Measurements from ENCODE around the gene PHACTR3.

The PHACTR3 gene

DNA sequence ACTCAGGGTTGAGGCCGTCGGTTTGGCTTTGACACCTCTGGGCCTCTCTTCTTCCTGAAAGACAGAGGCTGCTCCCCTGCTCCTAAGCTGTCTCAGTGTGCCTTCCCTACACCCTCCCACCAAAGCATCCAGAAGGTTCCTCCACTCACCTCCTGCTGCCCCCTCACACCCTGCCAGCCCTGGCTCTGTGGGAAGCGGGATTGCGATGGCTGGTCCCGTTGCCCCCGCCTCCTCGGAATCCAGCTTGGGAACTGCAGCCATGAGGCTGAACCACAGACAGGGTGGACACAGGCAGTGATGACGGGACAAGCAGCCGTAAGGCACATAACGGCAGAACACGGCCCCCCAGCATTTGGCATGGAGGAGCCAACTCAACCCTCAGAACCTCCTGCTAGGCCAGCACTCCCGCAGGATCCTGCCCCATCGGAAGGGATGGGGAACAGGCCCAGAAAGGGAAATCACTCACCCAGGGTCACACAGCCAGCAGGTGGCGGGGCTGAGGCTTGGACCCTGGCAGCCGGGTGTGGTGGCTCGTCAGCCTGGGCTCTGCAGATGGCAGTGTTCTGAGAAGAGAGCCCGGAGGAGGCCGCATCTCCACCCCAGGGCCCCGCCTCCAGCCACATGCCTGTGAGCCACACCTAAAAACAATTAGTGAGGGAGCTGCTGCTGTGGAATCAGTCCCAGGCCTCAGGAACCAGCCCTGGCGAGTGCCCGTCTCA lies 139.6 kb downstream of the PHACTR3 start:
- Histone ChIP-seq H3K27ac (no peak overlapping the region), H3K4me3 (no peak overlapping the region)
- TF ChIP-seq, protein P1, sequence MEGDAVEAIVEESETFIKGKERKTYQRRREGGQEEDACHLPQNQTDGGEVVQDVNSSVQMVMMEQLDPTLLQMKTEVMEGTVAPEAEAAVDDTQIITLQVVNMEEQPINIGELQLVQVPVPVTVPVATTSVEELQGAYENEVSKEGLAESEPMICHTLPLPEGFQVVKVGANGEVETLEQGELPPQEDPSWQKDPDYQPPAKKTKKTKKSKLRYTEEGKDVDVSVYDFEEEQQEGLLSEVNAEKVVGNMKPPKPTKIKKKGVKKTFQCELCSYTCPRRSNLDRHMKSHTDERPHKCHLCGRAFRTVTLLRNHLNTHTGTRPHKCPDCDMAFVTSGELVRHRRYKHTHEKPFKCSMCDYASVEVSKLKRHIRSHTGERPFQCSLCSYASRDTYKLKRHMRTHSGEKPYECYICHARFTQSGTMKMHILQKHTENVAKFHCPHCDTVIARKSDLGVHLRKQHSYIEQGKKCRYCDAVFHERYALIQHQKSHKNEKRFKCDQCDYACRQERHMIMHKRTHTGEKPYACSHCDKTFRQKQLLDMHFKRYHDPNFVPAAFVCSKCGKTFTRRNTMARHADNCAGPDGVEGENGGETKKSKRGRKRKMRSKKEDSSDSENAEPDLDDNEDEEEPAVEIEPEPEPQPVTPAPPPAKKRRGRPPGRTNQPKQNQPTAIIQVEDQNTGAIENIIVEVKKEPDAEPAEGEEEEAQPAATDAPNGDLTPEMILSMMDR (IDR thresholded peaks at IDR 0.05) = no peak
- DNase-seq (ENCODE audit: low spot score) = no peak

DNA sequence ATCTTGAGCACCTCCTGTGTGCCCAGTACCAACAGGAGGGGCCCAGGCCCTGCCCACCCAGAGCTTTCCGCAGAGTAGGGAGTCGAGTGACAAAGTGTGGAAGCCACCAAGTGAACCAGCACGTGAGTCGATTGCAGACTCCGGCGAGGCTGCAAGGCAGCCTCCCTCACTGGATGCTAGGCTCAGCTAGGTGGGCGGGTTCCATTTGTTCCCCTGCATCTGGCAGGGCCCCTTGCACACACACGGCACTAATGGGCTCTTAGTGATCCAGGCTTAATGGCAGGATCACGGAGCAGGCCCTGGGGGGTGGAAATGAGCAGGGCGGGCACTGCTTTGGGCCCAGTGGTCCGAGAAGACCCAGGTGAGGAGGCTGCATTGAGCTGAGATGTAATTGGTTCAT lies 140.4 kb downstream of the PHACTR3 start:
- TF ChIP-seq, protein P1 (IDR thresholded peaks at IDR 0.05) = no peak
- H3K27ac ChIP-seq = no peak overlapping the region
- no peak for DNase-seq (ENCODE audit: low spot score)

DNA sequence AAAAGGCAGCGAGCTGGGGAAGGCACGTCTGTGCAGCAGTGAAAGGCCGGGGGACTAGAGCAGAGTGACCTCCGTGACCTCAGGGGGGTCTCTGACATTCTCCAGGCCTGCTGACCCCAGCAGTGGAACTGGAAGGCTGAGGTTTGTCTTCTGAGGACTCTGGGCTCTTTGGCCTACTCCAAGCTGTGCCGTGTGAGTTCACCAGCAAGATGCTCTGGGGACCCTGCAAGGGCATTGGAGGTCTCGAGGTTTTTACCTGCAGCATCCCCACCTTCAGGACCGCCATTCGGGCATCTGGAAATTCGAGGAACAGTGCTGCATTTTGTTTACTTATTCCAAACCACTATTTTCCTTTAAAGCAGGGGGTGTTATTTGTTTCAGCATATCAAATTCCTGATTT lies 140.9 kb downstream of the PHACTR3 start:
- DNase-seq (ENCODE audit: low spot score) = no peak
- H3K27ac ChIP-seq = no peak overlapping the region
- TF ChIP-seq, protein P1 (IDR thresholded peaks at IDR 0.05) = no peak

More for the DNA sequence above, 140.4 kb downstream of the PHACTR3 start:
- H3K4me3 ChIP-seq = no peak overlapping the region

DNA sequence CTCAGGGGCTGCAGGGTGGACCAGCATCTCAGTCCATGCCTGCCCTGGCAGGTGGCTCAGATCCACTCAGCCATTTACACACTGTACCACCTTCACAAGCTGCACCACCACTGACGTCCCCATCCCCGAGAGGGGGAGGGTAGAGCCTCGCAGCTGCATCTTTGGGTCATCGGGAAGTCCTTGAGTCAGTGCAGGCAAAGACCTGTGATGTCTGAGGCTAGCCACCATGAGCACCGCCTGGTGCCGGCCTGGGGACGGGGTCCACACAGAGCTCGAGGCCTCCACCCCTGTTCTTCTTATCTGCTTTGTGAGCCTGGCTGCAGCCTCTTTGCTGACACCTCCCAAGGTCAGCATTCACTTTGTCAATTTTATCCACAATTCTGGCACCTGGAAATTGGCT lies 141.4 kb downstream of the PHACTR3 start:
- TF ChIP-seq, protein P1 (IDR thresholded peaks at IDR 0.05) = no peak
- Histone ChIP-seq H3K27ac (no peak overlapping the region), H3K4me3 (no peak overlapping the region)
- DNase-seq (ENCODE audit: low spot score) = no peak

More for the DNA sequence above, 140.9 kb downstream of the PHACTR3 start:
- no peak overlapping the region for H3K4me3 ChIP-seq

DNA sequence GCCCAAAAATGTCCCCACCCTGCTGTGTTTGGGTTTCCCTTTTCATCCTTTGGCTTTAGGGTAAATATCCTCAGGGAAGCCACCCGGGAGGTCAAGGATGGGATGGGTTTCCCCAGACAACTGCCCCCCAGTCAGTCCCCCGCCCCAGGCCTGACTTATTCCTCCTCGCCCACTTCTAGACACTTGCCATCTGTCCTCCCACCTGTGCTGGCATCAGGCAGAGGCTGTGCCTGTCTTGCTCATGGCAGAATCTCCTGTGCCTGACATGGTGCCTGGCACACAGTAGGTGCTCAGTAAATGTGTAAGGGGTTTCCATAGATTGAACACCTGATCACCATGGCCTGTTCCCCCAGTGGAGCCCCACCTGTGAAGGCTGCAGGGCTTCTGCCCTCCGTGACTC lies 141.8 kb downstream of the PHACTR3 start:
- no peak overlapping the region for H3K27ac ChIP-seq
- DNase-seq (ENCODE audit: low spot score) = no peak
- no peak overlapping the region for H3K4me3 ChIP-seq
- TF ChIP-seq, protein P1 (IDR thresholded peaks at IDR 0.05) = no peak

DNA sequence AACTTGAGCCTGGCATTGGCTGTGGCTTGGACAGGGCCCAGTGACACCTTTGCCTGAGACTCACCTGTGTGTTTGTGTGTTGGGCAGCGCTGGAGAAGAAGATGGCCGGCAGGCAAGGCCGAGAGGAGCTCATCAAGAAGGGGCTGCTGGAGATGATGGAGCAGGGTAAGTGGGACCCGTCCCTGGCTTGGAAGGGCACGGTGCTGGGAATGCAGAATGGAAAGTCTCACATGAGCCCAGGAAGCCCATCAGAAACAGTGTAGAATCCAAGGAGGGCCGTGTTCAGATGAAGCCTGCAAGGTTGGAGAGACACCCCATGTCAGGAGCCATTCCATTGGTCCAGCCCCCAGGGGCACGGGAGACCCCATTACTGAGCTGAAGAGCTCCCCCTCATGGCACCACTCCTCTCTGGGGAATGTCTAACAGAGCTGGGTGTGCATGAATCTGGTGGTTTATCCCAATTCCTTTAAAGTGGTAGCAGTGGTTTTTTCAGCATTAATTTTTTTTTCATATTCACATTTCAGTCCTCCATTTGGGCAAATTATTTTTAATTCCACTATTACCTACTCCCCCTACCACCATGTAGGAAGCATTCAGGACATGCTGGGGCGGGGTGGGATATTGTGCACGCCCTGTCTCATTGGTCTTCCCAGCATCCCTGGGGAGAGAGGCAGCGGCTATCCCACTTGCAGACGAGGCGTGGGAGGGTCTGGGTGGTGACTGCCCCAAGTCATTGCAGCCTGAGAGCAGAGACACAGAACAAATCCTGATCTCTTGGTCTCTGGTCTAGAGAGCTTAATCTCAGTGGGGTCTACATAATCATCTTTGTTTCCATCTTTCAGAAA lies 143.6 kb downstream of the PHACTR3 start:
- H3K27ac ChIP-seq = no peak overlapping the region
- TF ChIP-seq, protein P1 (IDR thresholded peaks at IDR 0.05) = no peak
- DNase-seq (ENCODE audit: low spot score) = no peak

More for the DNA sequence above, 143.6 kb downstream of the PHACTR3 start:
- H3K4me3 ChIP-seq = no peak overlapping the region

Measured in coronary artery (tissue), 2 donors.